ENCODE measurements around the gene LRP1-AS. TPM values are rescaled to one million over a fixed set of nuclear protein-coding genes. Genes with fewer than 3 reads are reported as not detected.

Gene LRP1-AS
- total RNA-seq, 2 experiments from 2014 or later = not detected

GRCh38 chr12:57110104-57111030 is 37.1 kb downstream of the LRP1-AS start:
- ATAC-seq (ENCODE audit: poor library complexity) (peak; percentile 22), DNase-seq (peak in 13 of 14 experiments; percentile 38 to 93 (median 65))
- H3K4me1 ChIP-seq (ENCODE audit: insufficient read depth, low read length) = peaks cover 64% of the 10 kb centered on the region
- no peak for TF ChIP-seq CTCF (IDR thresholded peaks at IDR 0.05)
- H3K4me1 Mint-ChIP-seq (ENCODE audit: low read depth) = peaks cover 54% of the 10 kb centered on the region
- ChIA-PET CTCF (interaction anchor here (1.0 to 5.1 kb wide), 12 partner anchors 8 to 474 kb away, joined by 3 to 141 read pairs (median 13); partner anchors contain the start of genes LRP1 and NAB2), POLR2A (interaction anchor here (0.6 to 10.4 kb wide), 24 partner anchors 17 to 751 kb away, joined by 3 to 344 read pairs (median 12); partner anchors contain the start of genes BAZ2A, CDK4, DDIT3 and LRP1)
- H3K27ac Mint-ChIP-seq = peak overlapping the region; percentile 94
- H3K9me3 ChIP-seq (ENCODE audit: control insufficient read depth in 1 of 2, insufficient read depth in 1 of 2, low read length in 2 of 2) = no peaks in the 10 kb centered on the region
- intact Hi-C loops (cut with DNase I, micrococcal nuclease) = loop anchor here (1.0 kb wide), 2 partner anchors 17 to 22 kb away; no protein-coding TSS in a partner anchor
- peaks cover 63% of the 10 kb centered on the region for H3K36me3 Mint-ChIP-seq (ENCODE audit: low read depth)
- peaks cover 4% of the 10 kb centered on the region for H3K27me3 Mint-ChIP-seq
- H3K4me3 ChIP-seq (ENCODE audit: low read length) = peak overlapping the region; percentile 95
- peaks cover 33% of the 10 kb centered on the region for H3K36me3 ChIP-seq (ENCODE audit: insufficient read depth, low read length)
- no peaks in the 10 kb centered on the region for H3K9me3 Mint-ChIP-seq
- no peaks in the 10 kb centered on the region for H3K27me3 ChIP-seq (ENCODE audit: control insufficient read depth in 1 of 2, insufficient read depth in 2 of 2, low read length in 2 of 2)
- peak overlapping the region; percentile 100 for H3K27ac ChIP-seq (ENCODE audit: low read depth in 1 of 2, low read length in 2 of 2)
- H3K4me3 Mint-ChIP-seq = peak overlapping the region; percentile 96

DNA sequence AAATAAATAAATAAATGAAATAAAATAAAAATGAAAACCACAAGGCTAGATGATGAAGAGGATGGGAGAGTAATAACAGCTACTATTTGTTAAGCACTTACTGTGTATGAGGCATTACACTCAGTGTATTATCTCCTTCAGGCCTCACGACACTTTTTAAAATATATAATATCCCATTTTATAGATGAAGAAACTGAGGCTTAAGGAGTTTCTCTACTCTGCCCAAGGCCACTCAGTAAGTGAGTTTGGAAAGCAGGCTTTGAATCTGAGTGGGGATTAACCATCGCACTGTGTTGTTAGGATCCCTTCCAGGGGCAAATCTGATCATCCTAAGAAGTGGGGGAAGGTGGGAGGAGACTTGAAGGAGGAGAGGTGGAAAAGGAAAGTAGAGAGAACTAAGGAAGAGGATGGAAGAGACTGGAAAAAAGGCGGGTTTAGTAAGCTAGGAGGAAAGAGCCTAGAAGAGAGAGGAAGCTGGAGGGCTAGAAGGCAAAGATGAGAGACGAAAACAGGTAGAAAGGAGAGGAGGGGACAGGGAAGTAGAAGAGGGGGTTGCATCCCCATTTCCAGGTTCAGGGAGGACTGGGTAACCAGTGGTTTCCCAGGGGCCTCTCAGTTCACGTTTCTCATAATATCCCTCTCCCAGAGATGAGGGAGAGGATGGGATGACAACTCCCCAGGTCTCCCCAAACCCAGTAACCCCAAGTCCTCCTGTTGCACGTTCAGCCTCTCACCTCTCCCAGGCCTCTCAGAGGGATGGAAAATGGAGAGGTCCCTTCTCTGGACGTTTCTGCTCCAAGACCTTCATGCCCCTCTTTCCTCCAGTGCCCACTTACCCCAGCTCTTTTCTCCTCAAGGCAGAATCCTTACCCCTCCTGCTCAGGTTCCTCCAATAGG is 38.0 kb downstream of the LRP1-AS start:
- intact Hi-C loops (cut with DNase I, micrococcal nuclease) = loop anchor here in 1 of 2 experiments (1.0 kb wide), 1 partner anchor 16 kb away; no protein-coding TSS in a partner anchor
- ChIA-PET CTCF (interaction anchor here (0.8 to 5.1 kb wide), 4 partner anchors 8 to 67 kb away, joined by 3 to 141 read pairs (median 3); no protein-coding TSS in a partner anchor), POLR2A (interaction anchor here (3.0 to 10.4 kb wide), 7 partner anchors 16 to 104 kb away, joined by 9 to 344 read pairs (median 48); partner anchors contain the start of genes LRP1, NAB2, NEMP1 and ZBTB39)
- Histone ChIP-seq H3K27me3 (ENCODE audit: control insufficient read depth in 1 of 2, insufficient read depth in 2 of 2, low read length in 2 of 2) (no peaks in the 10 kb centered on the region), H3K27ac (ENCODE audit: low read depth in 1 of 2, low read length in 2 of 2) (peak overlapping the region; percentile 100), H3K4me1 (ENCODE audit: insufficient read depth, low read length) (peaks cover 68% of the 10 kb centered on the region), H3K4me3 (ENCODE audit: low read length) (peak overlapping the region; percentile 95), H3K36me3 (ENCODE audit: insufficient read depth, low read length) (peaks cover 42% of the 10 kb centered on the region), H3K9me3 (ENCODE audit: control insufficient read depth in 1 of 2, insufficient read depth in 1 of 2, low read length in 2 of 2) (no peaks in the 10 kb centered on the region)
- ATAC-seq (ENCODE audit: poor library complexity) (no peak), DNase-seq (no peak)
- Mint-ChIP-seq H3K36me3 (ENCODE audit: low read depth) (peaks cover 71% of the 10 kb centered on the region), H3K27ac (peak overlapping the region; percentile 94), H3K9me3 (no peaks in the 10 kb centered on the region), H3K4me3 (peak overlapping the region; percentile 96), H3K27me3 (peaks cover 4% of the 10 kb centered on the region), H3K4me1 (ENCODE audit: low read depth) (peaks cover 60% of the 10 kb centered on the region)
- TF ChIP-seq CTCF (IDR thresholded peaks at IDR 0.05) = no peak
